NCI-H1417 treated with DMSO at 0.1 percent for 48 hours (cell line): ENCODE measurements around the gene ADIPOR2.

Experiments used
- DNase-seq: peaks from one replicate; lab custom pipeline; 2025; lab: John Stamatoyannopoulos, UW

The ADIPOR2 gene

GRCh38 chr12:1690578-1691122, at the start of gene ADIPOR2:
Gene ADIPOR2, plus strand, starts transcription at chr12:1691070. Its CDS starts 63,274 bp downstream, at chr12:1754344.
- peak; percentile 93 for DNase-seq

GRCh38 chr12:1642513-1642912, 48.4 kb upstream of the ADIPOR2 start:
- no peak for DNase-seq

GRCh38 chr12:1643043-1643442, 47.8 kb upstream of the ADIPOR2 start:
- DNase-seq: no peak

GRCh38 chr12:1643905-1644533, 46.9 kb upstream of the ADIPOR2 start:
- no peak for DNase-seq

- peak; percentile 28 for DNase-seq
Observed at GRCh38 chr12:1644534-1645438, 46.1 kb upstream of the ADIPOR2 start.

GRCh38 chr12:1645819-1646218, 45.1 kb upstream of the ADIPOR2 start:
- DNase-seq: no peak

GRCh38 chr12:1646569-1647284, 44.1 kb upstream of the ADIPOR2 start:
- DNase-seq: no peak

- no peak for DNase-seq
Observed at GRCh38 chr12:1647285-1647669, 43.6 kb upstream of the ADIPOR2 start.

GRCh38 chr12:1650260-1650977, 40.5 kb upstream of the ADIPOR2 start:
- DNase-seq: no peak

GRCh38 chr12:1650978-1651361, 39.9 kb upstream of the ADIPOR2 start:
- no peak for DNase-seq

- DNase-seq: no peak
Observed at GRCh38 chr12:1651946-1652345, 38.9 kb upstream of the ADIPOR2 start.

GRCh38 chr12:1655225-1655788, 35.6 kb upstream of the ADIPOR2 start:
- DNase-seq: no peak

GRCh38 chr12:1656902-1657301, 34.0 kb upstream of the ADIPOR2 start:
- no peak for DNase-seq

- DNase-seq: no peak
Observed at GRCh38 chr12:1657688-1658087, 33.2 kb upstream of the ADIPOR2 start.

- DNase-seq: no peak
Observed at GRCh38 chr12:1660304-1661187, 30.3 kb upstream of the ADIPOR2 start.

GRCh38 chr12:1661553-1662335, 29.1 kb upstream of the ADIPOR2 start:
- DNase-seq: peak; percentile 58

- no peak for DNase-seq
Observed at GRCh38 chr12:1662761-1663439, 28.0 kb upstream of the ADIPOR2 start.

- no peak for DNase-seq
Observed at GRCh38 chr12:1663440-1664132, 27.3 kb upstream of the ADIPOR2 start.
